ENCODE results near the gene RADIL. TPM values are rescaled to one million over a fixed set of nuclear protein-coding genes. Genes with fewer than 3 reads are reported as not detected.

Gene RADIL
- total RNA-seq, 3 donors from 2014 or later = 0.08 to 0.32 (median 0.23) TPM

DNA sequence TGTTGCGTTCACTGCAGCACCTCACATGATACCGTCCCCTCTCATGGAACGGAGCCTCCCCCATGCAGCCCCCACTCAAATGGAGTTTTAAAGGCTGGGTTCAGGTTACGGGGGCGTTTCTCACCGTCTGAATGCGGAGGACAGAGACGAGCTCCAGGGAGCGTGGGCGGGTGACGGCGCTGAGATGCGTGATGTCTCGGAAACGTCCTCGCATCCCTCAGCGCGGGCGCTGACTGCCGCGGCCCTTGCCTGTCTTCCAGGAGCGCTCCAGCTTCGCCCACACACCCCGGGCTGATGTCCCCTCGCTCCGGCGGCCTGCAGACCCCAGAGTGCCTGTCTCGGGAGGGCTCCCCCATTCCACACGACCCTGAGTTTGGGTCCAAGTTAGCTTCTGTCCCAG, 124.7 kb downstream of the RADIL start:
- H3K36me3 Mint-ChIP-seq (ENCODE audit: insufficient read depth) = peaks cover 14% of the 10 kb centered on the region
- no peak overlapping the region for H3K4me3 Mint-ChIP-seq

DNA sequence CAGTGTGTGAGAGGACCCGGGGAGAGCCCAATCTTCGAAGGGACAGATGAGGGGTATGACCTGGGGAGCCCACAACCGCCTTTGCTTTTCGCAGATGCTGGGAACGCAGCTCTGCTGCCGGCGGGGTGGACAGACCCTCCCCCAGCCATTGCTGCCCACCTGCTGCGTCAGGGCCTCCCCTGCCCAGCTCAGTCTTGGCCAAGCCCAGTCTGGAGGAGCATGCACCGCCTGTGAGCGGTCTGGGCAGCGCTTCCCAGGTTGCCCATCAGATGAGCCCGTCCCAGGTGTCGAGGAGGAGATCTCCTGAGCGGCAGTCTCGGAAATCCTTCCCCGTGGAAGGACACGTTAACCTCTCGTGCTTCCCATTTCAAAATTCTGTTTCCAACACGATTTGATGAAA, 125.4 kb downstream of the RADIL start:
- H3K27me3 Mint-ChIP-seq (ENCODE audit: low read depth) = no peaks in the 10 kb centered on the region
- DNase-seq (no peak), ATAC-seq (no peak)
- H3K4me1 Mint-ChIP-seq (ENCODE audit: low read depth) = peaks cover 8% of the 10 kb centered on the region
- no peak overlapping the region for H3K4me3 Mint-ChIP-seq
- no peaks in the 10 kb centered on the region for H3K9me3 Mint-ChIP-seq
- H3K36me3 Mint-ChIP-seq (ENCODE audit: insufficient read depth) = peaks cover 14% of the 10 kb centered on the region

More for the DNA sequence above, 124.7 kb downstream of the RADIL start:
- Mint-ChIP-seq H3K27me3 (ENCODE audit: low read depth) (no peaks in the 10 kb centered on the region), H3K4me1 (ENCODE audit: low read depth) (peaks cover 2% of the 10 kb centered on the region), H3K9me3 (no peaks in the 10 kb centered on the region)
- no peak for DNase-seq
- no peak for ATAC-seq

DNA sequence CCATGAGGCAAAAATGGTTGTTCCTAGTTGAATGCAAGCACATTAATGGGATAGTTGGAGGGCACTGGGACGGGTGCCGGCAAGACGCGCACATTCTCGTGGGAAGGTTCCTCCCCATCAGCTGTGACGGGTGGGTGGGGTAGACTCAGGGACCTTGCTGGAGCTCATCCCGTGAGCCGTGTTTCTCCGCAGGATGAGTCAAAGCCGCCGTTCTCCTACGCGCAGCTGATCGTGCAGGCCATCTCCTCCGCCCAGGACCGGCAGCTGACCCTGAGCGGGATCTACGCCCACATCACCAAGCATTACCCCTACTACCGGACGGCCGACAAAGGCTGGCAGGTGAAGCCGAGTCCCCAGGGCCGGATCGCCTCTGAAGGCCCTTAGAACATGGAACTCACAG, 128.5 kb downstream of the RADIL start:
- H3K4me1 Mint-ChIP-seq (ENCODE audit: low read depth) = peaks cover 16% of the 10 kb centered on the region
- no peaks in the 10 kb centered on the region for H3K27me3 Mint-ChIP-seq (ENCODE audit: low read depth)
- peaks cover 8% of the 10 kb centered on the region for H3K36me3 Mint-ChIP-seq (ENCODE audit: insufficient read depth)
- H3K4me3 Mint-ChIP-seq = no peak overlapping the region
- DNase-seq = no peak
- no peaks in the 10 kb centered on the region for H3K9me3 Mint-ChIP-seq
- ATAC-seq = no peak

DNA sequence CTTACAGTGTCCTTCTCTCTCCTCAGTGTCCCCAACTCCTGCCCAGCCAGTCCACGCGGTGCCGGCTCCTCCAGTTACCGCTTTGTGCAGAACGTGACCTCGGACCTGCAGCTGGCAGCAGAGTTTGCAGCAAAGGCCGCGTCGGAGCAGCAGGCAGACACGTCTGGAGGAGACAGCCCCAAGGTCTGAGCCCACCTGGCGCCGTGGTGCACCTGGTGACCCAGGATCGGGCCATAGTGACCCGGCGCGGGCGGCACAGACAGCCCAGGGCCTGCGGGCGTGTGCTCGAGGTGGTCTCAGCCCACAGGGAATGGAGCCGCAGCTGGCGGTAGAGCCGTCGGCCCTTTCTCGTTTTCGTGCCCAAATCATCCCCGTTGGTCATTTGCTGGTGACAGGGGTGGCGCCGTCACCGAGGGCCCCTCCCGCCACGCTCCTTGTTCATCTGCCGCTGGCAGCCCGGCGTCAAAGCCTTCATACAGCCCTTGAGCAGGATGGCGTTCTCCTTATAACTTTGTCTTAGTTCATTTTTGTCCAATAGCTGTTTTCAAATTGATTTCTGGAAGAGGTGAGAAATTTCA, 129.0 kb downstream of the RADIL start:
- no peak overlapping the region for H3K4me3 Mint-ChIP-seq
- H3K36me3 Mint-ChIP-seq (ENCODE audit: insufficient read depth) = peaks cover 6% of the 10 kb centered on the region
- DNase-seq (no peak), ATAC-seq (no peak)
- no peaks in the 10 kb centered on the region for H3K27me3 Mint-ChIP-seq (ENCODE audit: low read depth)
- no peaks in the 10 kb centered on the region for H3K9me3 Mint-ChIP-seq
- peaks cover 16% of the 10 kb centered on the region for H3K4me1 Mint-ChIP-seq (ENCODE audit: low read depth)

DNA sequence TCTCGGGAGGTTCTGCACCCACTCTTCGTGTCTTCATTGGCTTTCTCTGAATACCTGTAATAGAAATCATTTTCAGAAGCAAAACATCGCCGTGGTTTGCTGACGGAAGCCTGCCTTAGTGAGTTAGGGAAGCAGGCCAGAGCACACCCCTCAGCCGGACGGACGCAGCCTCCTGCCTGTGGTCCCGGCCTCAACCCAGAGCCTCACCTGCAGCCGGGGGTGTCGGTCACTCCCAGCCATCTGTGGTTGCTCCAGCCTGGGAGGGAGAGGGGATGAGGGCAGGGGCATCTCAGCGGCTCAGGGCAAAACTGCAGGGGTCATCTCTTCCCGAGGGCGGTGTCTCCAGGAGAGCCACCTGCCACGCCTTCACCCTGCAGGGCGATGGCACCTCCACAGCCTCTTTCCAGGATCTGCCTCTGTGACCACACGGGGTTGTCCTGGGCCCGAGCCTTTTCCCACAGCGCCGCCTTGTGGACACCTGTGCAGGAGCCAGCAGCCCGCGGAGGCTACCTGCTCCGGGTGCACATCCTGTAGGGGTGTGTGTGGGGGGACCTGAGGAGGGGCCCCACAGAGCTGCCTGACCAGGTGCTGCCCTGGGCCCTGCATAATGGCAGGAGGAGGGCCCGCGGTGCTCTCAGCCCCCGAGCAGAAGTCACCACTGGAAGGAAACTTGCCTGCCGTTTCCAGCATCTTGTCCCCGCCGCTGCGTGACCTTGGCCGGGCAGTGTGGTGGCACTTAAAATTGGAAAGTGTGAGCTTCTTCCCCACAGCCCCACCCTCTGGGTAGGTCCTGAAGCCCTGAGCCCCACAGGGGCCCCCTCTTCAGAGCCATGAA, 129.7 kb downstream of the RADIL start:
- peaks cover 6% of the 10 kb centered on the region for H3K36me3 Mint-ChIP-seq (ENCODE audit: insufficient read depth)
- ATAC-seq = peak; percentile 97 to 98
- H3K4me1 Mint-ChIP-seq (ENCODE audit: low read depth) = peaks cover 22% of the 10 kb centered on the region
- H3K27me3 Mint-ChIP-seq (ENCODE audit: low read depth) = no peaks in the 10 kb centered on the region
- H3K9me3 Mint-ChIP-seq = no peaks in the 10 kb centered on the region
- no peak overlapping the region for H3K4me3 Mint-ChIP-seq
- DNase-seq = peak; percentile 86

DNA sequence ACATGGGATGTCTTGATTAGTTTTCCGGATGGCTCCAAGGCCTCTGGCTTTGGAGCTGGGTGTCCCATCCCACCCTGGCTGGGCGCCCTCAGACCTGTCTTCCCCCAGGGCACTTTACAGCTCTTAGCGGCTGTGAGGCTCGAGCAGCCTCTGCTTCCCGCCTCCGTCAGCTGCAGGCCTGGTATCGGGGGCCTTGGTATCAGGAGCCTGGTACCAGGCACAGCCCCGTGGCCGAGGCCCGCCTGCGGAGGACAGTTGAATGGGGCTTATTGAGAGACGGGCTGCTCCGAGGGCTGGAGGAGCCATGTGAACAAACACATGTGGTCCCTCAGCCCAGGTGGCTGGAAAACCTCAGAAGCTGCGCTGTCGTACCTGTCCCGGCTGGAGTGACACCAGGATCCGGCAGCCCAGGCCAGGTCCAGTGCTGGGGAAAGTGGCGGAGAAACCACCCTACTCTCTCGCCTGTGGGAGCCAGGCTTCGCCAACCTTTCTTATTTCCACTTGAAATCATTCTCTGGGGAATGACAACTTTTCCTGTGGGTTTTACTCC, 132.0 kb downstream of the RADIL start:
- H3K4me1 Mint-ChIP-seq (ENCODE audit: low read depth) = peaks cover 44% of the 10 kb centered on the region
- DNase-seq = no peak
- no peaks in the 10 kb centered on the region for H3K9me3 Mint-ChIP-seq
- H3K27me3 Mint-ChIP-seq (ENCODE audit: low read depth) = no peaks in the 10 kb centered on the region
- ATAC-seq = no peak
- H3K36me3 Mint-ChIP-seq (ENCODE audit: insufficient read depth) = peaks cover 12% of the 10 kb centered on the region
- H3K4me3 Mint-ChIP-seq = no peak overlapping the region

DNA sequence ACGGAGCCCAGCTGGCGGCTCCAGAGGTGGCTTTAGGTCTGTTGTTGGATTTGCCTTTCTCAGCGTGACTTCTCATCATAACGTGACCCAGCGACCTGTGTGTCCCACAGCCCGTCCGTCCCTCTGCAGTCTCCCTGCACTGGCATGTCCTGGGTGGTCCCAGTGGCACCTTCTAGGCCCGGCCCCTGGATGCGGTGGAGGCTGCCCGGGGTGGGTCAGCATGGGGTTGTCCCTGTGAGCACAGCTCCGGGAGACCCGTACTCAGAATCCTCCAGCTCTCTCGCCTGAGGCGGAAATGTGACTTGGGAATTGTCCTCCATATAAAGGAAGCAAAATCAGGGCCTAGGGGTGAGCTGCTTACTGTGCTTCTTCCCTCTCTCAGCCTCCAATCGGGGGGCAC, 133.7 kb downstream of the RADIL start:
- Mint-ChIP-seq H3K4me3 (no peak overlapping the region), H3K36me3 (ENCODE audit: insufficient read depth) (peaks cover 11% of the 10 kb centered on the region), H3K27me3 (ENCODE audit: low read depth) (no peaks in the 10 kb centered on the region), H3K9me3 (no peaks in the 10 kb centered on the region), H3K4me1 (ENCODE audit: low read depth) (peaks cover 60% of the 10 kb centered on the region)
- no peak for DNase-seq
- no peak for ATAC-seq

DNA sequence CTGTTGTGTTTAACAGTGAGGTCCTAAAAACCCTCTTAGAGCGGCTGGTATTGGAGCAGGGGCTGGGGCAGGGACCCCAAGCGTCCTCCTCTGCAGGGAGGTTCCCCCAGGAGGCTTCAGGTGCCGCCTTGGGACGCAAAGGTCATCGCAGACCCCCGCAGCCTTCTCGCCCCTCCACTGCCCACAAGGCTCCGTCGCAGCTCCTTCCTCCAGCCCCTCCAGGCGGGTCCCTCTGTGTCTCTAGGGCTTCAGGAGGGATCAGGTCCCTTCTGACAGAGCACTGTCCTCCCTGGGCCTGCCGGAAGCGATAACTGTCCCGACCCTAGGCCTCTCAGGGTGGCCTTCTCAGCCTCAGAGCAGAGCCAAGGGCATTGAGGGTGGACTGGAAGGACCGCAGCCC, 134.2 kb downstream of the RADIL start:
- ATAC-seq (no peak), DNase-seq (no peak)
- no peaks in the 10 kb centered on the region for H3K27me3 Mint-ChIP-seq (ENCODE audit: low read depth)
- peaks cover 10% of the 10 kb centered on the region for H3K36me3 Mint-ChIP-seq (ENCODE audit: insufficient read depth)
- H3K4me1 Mint-ChIP-seq (ENCODE audit: low read depth) = peaks cover 65% of the 10 kb centered on the region
- no peaks in the 10 kb centered on the region for H3K9me3 Mint-ChIP-seq
- H3K4me3 Mint-ChIP-seq = no peak overlapping the region

Other genes with a start within 250 kb of the RADIL start
- gene FOXK1, start 201.4 kb downstream of the RADIL start, total RNA-seq = 10 to 100 TPM; 46.6 to 47.9 (median 46.8) TPM
- gene AP5Z1, start 108.1 kb downstream of the RADIL start, total RNA-seq = 10 to 100 TPM; 81.1 to 92.3 (median 84.4) TPM
- under 1 TPM in 1 of 3 donors, not detected in 2; 0.05 TPM for gene PAPOLB, start 21.7 kb downstream of the RADIL start, total RNA-seq
- gene MMD2, start 75.5 kb upstream of the RADIL start, total RNA-seq = not detected
- gene RBAK, start 162.1 kb upstream of the RADIL start, total RNA-seq = 1 to 10 TPM; 8.7 to 8.9 (median 8.9) TPM